Colonic mucosa (tissue), 4 donors: ENCODE measurements around the gene RAD51B. TPM values are rescaled to one million over a fixed set of nuclear protein-coding genes. Genes with fewer than 3 reads are reported as not detected.

Experiments
- DNase-seq: peaks from one replicate; pipeline ENCODE4 v3.0.0-alpha.2; 2020
- H3K27ac ChIP-seq: fragments of 200-600 bp; one replicate; pipeline ENCODE4 v1.8.0; 2021
- H3K27me3 ChIP-seq: fragments of 200-600 bp; one replicate; pipeline ENCODE4 v1.8.0; 2021
- H3K36me3 ChIP-seq: fragments of 200-600 bp; one replicate; pipeline ENCODE4 v1.8.0; 2021
- H3K4me1 ChIP-seq: fragments of 200-600 bp; one replicate; pipeline ENCODE4 v1.8.0; 2021; ENCODE audit warnings: mild to moderate bottlenecking
- H3K4me3 ChIP-seq: fragments of 200-600 bp; one replicate; pipeline ENCODE4 v1.8.0; 2021
- H3K9ac ChIP-seq, 2 donors: one replicate each; pipeline ENCODE4 v1.7.0; 2013; ENCODE audit warnings: control low read depth in 2 of 2, low read depth in 2 of 2, low read length in 2 of 2
- H3K9me3 ChIP-seq: fragments of 200-600 bp; one replicate; pipeline ENCODE4 v1.8.0; 2021
- CTCF ChIP-seq: fragments of 200-600 bp; IDR thresholded peaks from one replicate; pipeline ENCODE4 v1.8.0; 2022; ENCODE audit warnings: antibody characterized with exemption, mild to moderate bottlenecking
- intact Hi-C: fragments of 100-400 bp; cut with DNase I; formaldehyde crosslinking; loops from one replicate; pipeline ENCODE4 v1.14.1; 2022
- total RNA-seq, 2 donors: library from RNA; stranded (reverse); fragmentation: NEBNext Ultra II Directional in 1 of 2; extraction: Animal tissue kit (Norgen Biotek cat#: 25700) in 1 of 2; gene quantifications; one replicate each; pipeline ENCODE4 v1.2.1, GENCODE V29; 2021
- donor health status: healthy.
- donor health status: DM: no; HTN: no; CAD: no.
- donor health status: DM: no; HTN: no; CAD: no.

RAD51B gene
- total RNA-seq, 2 donors from 2014 or later = 12.7 to 22.0 TPM

DNA sequence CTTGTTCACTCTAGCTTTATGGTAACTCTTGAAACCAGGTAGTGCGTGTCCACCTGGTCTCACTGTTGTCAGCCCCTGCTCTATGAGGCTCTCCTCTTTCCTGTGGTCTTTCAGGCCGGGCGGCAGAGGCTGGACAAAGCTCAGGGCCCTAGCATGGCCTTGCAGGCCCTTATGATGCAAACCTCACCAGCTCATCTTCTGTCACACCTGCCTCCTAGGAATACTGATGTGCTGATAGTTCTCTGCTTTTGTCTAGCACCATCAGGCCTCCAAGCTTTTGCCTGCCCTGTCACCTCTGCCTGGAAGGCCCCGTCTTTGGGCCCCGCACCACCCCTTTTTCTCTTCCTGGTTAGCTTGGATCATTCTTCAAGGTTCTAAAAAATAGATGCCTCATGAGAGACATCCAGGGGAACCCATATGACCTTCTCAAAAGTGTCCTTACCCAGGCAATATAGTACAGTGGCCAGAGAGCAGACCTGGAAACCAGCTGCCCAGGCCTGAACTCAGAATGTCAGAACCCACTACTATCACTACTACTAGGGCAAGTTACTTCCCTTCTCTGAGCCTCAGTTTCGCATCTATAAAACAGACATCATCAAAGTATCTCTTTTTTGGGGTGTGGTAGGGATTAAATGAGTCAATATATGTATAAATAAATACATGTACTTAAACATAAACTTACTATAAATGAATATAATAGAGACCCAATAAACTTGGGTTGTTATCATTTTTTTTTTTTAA, 881.6 kb downstream of the RAD51B start:
- no peak for DNase-seq
- no peak overlapping the region for H3K4me3 ChIP-seq
- no peaks in the 10 kb centered on the region for H3K27me3 ChIP-seq
- intact Hi-C loops = no loop called here
- no peaks in the 10 kb centered on the region for H3K36me3 ChIP-seq
- no peaks in the 10 kb centered on the region for H3K9me3 ChIP-seq
- no peak for TF ChIP-seq CTCF
- no peak overlapping the region for H3K9ac ChIP-seq
- H3K27ac ChIP-seq = no peak overlapping the region
- H3K4me1 ChIP-seq = no peaks in the 10 kb centered on the region

DNA sequence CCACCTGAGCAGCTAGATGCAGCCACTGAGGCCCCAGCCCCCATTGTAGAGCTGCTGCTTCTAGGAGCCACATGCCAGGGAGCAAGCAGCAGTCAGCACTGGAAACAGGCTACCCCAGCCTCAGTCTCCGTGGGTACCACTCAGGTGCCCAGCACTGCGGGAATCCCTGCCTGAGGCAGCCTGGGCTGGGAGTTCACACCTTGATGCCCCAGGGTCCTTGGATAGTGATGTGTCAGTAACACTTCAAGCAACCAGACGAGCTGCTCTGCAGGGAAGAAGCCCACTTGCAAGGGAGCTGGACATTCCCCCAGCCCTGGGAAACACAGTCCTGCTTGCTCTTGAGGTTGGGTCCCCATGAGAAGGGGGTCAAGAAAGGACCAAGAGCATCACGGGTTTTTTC, 882.6 kb downstream of the RAD51B start:
- no peak overlapping the region for H3K4me3 ChIP-seq
- no peak overlapping the region for H3K27ac ChIP-seq
- H3K4me1 ChIP-seq = no peaks in the 10 kb centered on the region
- DNase-seq = no peak
- H3K9me3 ChIP-seq = no peaks in the 10 kb centered on the region
- no peak for TF ChIP-seq CTCF
- intact Hi-C loops = no loop called here
- no peaks in the 10 kb centered on the region for H3K36me3 ChIP-seq
- H3K27me3 ChIP-seq = no peaks in the 10 kb centered on the region
- H3K9ac ChIP-seq = no peak overlapping the region

DNA sequence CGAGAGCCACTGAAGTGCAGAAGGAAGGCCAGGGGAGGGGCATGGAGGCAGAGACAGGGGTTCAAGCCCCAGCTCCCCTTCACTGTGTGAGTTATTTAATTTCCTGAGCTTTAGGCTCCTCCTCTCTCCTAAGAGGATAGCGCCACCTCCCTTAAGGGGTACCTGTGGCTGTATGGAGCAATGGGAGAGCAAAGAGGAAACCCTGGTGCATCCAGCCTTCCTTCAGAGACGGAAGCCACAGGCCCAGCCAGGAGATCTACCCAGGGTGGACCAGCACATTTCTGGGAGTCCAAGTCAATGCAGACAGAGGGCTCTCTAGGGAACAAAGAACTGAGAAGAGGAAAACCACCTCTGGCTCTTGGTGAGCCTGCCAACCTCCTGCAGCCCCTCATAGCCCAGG, 883.0 kb downstream of the RAD51B start:
- no peak for TF ChIP-seq CTCF
- Histone ChIP-seq H3K4me1 (no peaks in the 10 kb centered on the region), H3K9me3 (no peaks in the 10 kb centered on the region), H3K4me3 (no peak overlapping the region), H3K27me3 (no peaks in the 10 kb centered on the region), H3K9ac (no peak overlapping the region), H3K27ac (no peak overlapping the region), H3K36me3 (no peaks in the 10 kb centered on the region)
- DNase-seq = no peak
- intact Hi-C loops = no loop called here

GRCh38 chr14:68703093-68703492, 883.5 kb downstream of the RAD51B start:
- Histone ChIP-seq H3K9ac (no peak overlapping the region), H3K4me1 (no peaks in the 10 kb centered on the region)

More at GRCh38 chr14:68703093-68703492, 883.5 kb downstream of the RAD51B start:
- intact Hi-C loops = no loop called here
- H3K36me3 ChIP-seq = no peaks in the 10 kb centered on the region
- H3K4me3 ChIP-seq = no peak overlapping the region
- no peak overlapping the region for H3K27ac ChIP-seq
- no peaks in the 10 kb centered on the region for H3K27me3 ChIP-seq
- DNase-seq = no peak
- no peaks in the 10 kb centered on the region for H3K9me3 ChIP-seq
- no peak for TF ChIP-seq CTCF
